Ecto neural progenitor cell (in vitro differentiated cells): ENCODE measurements around the gene NEGR1.

Source experiments
- DNase-seq: peaks from one replicate; pipeline ENCODE4 v3.0.0-alpha.2; 2018; ENCODE audit warnings: low spot score

NEGR1 gene

DNA sequence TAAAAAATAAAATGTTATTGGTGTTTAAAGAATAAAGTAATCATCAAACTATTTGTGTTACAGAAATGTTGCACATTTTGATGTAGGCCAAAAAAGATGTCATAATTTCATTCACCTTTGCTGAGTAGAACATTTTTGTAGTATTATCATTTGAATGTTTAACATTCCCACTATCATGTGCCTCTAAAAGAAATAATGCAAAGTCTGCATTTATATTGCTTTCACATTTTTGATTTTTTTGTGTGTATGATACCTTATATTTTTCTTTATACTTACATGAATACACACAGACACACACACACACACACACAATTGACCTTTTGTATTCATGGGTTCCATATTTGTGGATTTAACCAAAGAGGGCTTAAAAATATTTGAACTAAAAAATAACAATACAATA lies 657.3 kb downstream of the NEGR1 start:
- DNase-seq, result no peak

DNA sequence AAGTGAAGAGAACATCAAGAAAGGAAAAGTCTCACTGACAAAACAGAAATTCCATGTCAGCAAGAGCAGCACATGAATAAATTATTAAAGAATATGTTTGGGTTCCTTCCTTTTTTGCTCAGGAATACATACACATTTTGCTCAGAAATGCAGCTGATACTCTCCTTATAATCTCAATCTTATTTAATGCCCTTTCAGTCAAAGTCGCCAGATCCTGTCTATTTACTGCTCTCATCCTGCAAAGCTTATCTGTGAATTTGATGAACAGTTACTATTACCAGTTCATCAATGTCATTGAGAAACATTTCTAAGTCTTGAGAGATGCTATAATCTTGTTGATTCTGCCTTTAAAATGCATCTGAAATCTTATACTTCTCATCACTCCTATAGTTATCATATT lies 658.5 kb downstream of the NEGR1 start:
- DNase-seq, result no peak

DNA sequence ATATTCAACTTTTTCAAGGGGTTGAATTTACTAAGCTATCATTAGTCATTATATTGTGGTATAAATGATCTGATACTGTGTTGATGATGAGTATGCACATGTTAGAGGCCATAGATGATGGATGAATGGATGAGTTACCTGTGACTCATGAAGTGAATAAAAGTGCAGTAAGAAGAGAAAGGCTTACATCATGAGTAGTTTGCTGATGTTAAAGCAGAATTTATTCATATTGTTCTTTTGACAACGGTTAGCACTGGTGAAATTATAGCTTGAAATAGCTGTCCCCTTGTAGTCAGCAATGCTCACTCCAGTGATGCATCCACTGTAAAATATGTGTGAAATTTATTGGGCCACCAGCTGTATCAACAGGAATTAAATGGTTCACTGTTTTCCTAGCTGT lies 660.6 kb downstream of the NEGR1 start:
- no peak for DNase-seq

DNA sequence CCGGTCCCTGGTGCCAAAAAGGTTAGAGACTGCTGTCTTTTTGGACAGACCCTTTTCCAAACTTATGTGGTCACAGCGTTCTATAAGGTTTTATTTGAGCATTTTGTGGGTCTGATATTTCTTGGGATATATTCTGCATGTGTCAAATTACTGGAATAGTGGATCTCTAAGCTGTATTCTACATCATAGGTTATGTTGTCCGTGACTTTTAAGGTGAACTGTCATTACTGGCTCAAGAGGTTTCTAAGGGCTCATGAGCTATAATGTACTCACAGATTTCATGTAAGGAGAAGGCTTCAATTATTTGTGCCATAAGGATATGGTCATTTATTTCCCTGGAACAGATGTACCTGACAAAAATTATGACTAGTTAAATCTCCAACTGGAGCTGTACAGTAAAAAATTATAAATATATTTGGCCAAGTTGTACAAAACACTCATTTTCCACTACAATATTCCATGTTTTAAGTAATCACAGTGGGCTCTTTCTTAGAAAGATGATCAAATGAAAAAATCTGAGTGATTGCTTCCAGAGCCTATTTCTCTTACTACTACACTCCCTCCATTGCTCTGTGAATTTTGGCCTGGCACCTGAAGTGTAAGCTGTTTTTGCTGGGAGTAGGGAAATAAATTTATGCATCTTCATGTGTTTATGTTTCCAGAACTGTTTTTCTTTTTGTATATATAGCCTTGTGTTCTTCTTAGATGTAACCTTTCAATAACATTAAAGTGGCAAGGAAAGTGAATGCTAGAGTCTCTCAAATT lies 663.4 kb downstream of the NEGR1 start:
- DNase-seq, result no peak

DNA sequence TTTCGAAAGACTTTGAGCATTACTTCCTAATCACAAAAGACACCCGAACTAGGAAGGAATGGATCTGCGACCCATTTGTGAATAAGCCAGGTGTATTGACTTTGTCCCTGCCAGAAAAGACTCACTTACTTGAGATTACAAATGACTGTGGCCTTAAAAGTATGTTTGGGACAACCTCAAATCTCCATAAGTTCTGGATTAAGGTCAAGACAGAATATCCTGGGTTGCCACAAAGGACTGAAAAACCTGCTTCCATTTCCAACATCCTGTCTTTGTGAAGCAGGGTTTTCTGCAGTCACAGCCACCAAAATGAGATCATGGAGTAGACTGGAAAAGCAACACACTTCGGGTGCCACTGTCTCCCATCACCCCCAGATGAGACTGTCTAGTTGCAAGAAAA lies 664.1 kb downstream of the NEGR1 start:
- DNase-seq, result no peak

DNA sequence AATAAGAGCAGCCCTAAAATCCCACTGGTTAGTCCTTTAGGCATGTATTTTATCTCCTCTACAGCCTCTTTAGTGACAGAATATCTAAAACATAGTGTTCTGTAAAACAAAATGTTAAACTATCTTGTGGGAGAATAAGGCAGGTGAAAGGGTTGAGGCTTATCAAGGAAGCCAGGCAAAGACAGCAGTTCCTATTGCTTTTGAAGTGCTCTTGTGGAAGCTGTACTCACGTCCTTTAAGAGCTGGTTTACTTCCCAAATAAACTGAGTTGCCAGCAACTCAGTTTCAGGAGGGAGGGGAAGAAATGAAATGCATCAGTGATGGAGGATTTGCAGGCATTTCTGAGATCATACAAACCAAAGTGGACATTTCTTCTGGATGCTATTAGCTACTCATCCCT lies 671.9 kb downstream of the NEGR1 start:
- DNase-seq, result no peak

DNA sequence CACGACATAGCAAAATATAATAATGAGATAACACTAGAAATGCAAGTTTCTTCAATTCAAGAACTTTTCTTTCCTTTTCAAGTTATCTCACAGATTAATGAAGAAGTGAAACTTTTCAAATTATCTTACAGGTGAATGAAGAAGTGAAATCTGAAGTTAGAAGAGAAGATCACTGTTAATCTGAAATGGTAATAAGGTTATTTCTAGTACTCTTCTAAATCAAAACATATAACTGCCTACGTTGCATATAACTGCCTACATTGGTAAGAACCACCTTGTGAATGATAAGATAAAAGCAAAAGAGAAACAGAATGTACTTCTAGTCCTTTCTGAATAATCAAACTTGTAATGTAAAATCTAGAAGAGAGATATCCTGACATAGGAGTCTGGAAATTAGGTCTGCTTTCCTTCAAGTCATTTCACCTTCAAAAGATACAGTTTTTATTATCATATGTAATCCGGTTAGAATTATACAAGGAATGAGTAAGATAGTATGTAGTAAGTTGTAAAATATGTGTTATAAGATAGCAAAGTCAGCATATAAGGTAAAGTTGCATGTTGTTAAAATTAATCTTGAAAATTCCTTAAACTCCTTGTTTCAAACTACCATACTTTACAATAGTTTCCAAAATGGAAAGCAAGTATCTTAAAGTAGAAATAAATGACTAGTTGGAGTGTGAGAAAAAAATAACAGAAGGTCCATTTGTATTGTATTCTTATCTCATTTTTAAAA lies 679.1 kb downstream of the NEGR1 start:
- DNase-seq, result no peak

DNA sequence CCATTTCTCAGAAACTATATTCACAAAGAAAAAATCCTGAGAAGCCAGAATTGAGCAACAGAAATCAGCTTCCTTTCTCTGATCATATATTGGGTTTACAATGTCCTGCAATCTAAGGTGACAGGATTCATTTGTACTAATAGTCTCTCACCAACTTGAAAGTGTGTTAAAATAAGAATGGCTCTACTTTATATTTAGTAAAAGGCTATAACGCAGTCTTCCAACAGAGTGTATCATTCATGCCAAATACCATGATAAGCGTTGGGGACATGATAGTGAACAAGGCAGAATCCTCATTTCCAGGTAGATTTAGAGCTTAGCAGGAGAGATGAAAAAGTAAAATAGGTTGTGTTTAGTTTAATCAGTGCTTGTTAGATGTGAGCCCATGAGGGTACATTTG lies 682.3 kb downstream of the NEGR1 start:
- no peak for DNase-seq

DNA sequence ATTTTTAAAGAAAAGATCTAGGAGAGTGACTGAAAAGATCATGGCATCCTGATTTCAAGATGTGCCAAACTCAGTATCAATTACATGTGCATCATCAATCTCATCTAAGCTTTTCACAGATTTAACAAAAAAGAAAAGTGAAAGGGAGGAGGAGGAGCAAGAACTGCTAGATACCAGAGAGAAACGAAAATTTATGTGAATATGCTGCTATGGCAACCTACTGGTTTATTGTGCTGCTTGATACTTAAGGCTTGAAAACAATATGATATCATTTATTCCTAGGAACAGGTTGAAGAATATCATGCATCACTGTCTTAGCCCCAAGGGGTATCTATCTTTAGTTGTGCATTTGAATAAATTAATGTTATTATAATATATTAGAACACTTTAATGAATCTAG lies 683.0 kb downstream of the NEGR1 start:
- no peak for DNase-seq

DNA sequence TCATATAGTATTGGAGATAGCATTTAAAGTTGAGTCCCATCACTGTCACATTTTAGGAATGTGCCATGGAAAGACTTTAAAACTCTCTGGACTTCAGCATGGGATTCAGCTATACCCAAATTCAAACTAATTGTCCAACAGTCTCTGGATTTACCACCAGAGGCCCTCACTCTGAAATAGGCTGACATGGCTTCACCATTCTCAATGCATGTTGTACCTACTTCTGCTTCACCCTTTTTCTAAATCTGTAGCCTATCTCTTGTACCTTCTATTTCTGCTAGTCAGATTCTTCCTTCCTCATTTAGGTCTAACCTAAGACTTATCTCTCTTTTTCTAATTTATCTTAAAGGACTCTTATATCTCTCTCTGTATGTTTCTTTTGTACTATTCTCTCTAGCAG lies 688.8 kb downstream of the NEGR1 start:
- no peak for DNase-seq

DNA sequence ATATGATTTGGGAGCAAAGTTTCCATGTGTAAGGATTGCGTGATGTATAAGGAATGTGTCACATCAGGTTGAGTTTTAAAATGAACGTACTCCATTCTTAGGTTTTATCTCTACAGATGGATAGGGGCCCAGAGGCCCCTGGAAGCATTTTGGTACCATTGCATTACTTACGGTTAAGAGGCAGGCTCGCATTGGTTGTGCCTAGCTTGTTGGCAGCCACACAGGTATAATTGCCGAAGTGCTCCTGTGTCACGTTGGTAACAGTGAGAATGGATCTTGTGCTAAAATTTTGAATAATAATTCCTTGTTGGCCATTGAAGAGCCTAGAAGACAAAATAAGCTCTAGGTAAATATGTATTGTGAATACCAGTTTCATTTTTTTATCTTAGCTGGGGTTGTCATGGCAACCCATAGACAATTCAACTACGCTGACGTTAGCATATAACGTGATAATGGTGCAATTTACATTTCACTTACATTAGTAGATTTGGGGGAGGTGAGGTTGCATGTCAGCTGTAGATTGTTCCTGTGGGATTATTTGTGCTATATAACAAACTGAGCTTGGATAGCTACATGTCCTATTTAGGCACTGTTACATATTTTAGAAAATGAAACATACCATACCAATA lies 689.6 kb downstream of the NEGR1 start:
- no peak for DNase-seq

DNA sequence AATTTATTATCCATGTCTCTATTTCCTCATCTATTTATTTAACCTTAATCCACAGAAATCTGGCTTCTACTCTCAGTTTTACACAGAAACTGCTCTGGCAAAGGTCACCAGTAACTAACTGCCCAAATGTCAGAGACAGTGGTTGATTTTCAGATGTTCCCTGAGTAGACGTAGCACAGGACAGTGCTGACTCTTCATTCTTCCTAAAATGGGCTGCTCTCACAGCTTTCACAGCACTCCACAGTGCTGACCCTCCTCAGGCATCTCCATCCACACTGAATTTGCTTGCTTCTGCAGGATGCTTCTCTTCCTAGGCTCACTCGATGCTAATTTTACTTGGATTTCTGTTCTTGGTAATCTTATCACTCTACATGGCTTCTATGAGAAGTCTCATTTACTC lies 693.3 kb downstream of the NEGR1 start:
- DNase-seq, result no peak

DNA sequence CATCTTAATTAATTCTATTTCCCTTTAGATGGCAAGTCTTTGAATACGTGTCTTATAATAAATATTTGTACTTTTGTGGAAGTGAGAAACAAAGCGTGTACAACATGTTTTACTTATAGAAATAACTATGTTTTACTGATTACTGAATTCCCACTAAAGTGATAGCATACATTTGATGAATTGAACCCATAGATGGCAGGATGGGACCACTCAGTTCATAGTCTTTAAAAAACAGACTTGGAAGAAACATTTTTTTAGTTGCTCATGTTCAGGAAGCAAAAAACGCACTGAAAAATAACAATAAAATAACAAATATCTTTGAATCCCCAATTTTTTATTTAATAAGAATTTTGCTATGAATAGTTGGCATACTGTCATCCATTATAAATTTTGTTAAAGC lies 694.4 kb downstream of the NEGR1 start:
- no peak for DNase-seq

DNA sequence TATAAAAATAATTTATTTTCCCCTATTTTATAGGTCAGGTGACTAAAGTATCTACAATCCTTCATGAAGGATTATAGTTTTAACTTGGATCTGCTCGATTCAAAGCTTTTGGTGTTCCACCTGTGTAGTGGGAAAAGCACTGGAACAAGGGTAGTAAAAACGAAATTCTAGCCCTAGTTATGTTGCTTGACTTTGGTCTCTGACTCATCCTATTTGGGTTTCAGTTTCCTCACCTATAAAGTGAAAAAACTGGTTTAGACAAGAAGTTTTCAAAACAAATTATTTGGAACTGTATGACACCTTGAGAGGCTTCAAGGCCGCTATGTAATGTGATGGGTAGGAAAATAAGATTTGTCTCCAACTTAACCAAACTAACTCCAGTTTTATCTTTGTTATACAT lies 696.3 kb downstream of the NEGR1 start:
- no peak for DNase-seq

DNA sequence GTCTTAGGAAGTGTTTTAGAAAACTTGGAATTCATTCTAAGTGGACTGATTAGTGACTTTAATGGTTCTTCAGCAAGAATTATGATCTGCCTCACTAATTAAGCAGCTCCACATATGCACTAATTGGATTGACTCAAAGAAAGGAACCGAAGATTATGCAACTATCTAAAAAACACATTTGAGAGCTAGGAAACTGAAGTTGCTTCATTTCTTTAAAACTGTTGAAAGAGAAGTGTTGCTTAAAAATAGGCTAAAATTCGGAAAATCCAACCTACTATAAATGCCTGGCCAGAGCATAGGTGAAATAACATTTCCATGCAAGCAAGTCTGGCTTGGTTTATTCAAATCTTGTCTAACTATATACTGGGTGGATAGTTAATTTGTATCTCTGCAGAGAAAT lies 698.6 kb downstream of the NEGR1 start:
- no peak for DNase-seq

DNA sequence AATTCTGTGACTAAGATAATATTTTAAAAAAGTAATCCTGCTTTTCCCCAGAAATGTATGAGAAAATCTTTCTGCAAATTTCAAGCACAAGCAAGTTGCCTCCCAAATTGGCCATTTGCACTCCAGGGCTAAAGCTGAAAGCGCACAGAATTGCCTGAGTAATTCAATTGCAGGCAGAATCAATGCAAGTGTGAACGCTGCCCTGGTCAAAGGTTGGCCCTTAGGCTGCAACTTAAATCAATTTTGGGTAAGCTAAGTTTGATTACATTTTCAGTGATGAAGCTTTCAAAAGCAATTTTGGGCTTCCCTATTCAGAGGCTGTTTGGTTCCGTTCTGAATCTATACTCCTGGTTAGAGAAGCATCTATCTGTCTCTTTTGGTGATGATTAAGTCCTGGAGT lies 699.7 kb downstream of the NEGR1 start:
- DNase-seq, result no peak

DNA sequence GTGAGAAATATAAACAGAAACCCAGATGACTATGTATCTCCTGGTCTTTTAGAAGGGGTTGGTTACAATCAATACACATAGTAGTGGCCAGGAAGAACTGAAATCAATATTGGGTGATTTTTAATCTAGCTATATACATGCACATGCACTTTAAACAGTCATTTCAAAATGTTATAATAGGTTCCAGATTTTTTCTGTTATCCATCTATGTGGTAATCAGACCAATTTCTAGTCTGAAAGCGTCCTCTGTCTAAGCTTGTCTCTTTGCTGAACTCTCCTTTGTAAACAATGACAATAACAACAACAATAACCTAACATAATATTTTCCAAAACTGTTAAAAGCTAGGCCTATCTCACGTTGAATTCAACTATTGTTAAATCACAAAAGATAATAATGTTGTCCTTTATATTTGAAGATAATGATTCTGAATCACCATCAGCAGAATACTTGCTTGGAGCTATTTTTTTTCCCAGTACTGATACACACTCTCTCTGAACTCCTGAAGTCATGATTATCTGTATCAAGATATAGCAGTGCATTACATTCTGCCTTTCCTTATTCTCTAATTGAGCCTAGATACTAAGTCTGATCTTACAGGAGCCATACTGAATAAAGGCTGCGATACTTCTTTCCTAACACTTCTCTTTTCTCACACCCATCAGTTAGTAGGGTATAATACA lies 704.7 kb downstream of the NEGR1 start:
- DNase-seq, result no peak

DNA sequence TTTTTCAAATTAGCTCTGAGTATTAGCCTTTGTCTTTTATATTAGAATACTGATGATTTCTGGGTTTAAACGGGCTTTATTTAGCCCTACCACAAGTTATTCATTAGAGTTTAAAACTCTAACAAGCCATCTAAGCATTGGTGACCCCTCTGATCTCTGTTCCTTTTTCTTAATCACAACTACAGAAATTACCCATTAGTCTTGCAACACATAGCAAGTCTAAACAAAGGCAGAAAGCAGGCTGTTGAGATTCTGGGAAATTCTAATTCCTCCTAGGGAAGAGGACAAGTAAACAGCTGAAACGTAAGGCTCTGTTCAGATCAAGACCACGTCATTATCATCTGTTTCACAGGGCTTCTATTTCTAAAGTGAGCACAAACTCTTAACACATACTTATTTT lies 710.3 kb downstream of the NEGR1 start:
- no peak for DNase-seq

DNA sequence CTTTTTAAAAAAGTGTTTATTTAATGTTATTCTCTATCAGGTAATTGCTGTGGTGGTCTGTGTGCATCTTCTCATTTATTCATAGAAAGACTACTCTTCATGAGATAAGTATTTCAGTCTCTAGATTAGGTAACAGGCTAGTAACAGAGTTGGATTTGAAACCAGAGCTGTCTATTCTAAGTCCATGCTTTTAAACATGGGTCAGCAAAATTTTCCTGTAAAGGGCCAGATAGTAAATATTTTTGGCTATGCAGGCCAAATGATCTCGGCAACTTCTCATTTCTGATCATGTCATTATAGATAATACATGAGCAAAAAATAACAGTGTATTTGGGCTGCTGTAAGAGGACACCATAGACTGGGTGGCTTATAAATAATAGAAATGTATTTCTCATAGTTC lies 715.9 kb downstream of the NEGR1 start:
- DNase-seq, result no peak

DNA sequence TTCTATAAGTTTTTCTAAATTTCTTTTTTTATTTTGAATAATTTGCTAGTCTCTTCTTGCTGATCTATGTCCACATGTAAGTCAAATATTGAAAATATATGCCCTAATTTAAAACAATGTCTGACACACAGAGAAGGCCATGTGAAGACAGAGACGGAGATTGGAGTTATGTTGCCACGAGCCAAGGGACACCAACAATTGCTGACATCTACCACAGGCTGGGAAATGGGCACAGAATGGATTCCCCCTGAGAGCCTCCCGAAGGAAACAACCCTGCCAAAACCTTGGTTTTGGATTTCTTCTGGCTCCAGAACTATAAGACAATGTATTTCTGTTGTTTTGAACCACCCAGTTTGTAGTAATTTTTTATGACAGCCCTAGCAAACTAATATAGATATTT lies 716.5 kb downstream of the NEGR1 start:
- no peak for DNase-seq

DNA sequence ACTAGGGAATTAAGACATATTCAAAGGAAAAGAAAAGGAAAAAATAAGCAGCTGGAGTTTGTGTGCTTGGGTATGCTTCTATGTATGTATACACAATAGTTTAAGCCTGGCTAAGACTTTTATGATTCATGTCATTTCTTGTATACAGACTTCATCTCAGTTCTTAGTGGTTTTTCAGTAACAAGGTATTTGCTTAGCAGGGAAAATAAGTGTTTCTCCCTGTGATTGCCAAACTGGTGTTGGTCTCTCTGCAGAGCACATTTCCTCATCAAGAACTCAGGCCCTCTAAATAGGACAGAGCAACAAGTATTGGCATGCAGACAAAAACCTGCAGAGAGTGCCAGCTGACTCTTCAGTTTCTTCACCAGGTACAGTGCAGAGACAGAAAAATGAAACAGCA lies 717.1 kb downstream of the NEGR1 start:
- DNase-seq, result no peak

DNA sequence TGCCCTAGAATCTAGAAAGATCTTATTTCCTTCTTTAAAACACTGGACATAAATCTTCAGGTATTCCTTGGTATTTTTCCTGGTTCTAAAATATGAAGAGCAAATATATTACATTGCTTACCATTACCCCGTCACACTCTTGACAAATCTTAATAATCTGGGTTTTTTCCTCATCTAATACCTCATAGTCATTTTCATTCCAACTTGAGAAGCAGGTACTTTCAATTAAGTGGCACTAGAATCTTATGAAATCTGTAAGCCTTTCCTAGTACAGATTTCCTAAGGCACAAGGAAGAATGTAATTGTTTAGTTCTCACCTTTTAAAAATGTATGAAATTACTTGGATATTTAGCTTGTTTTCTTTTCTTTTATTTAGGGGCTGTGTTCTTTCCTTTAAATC lies 720.0 kb downstream of the NEGR1 start:
- no peak for DNase-seq

DNA sequence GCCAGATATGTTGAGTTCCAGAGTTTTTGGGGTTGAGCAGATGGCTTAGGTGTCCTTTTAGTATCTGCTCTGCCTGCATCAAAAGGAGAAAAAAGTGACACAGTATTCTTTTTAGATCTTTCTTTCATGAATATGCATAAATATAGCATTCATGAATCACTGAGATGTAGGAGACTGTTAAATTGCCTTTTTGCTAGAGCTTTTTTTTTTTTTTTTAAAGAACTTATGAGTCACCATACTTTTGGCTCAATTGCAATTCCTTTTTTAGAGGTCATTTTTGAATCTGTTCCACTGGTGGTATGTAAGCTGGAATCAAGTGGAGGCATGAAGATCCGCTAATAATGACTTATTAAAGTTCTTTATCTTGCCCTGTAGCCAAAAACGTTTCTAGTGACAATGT lies 720.6 kb downstream of the NEGR1 start:
- no peak for DNase-seq
